Prostate gland (tissue), 2 donors: Measurements from ENCODE around the gene CCR5. TPM values are rescaled to one million over a fixed set of nuclear protein-coding genes. Genes with fewer than 3 reads are reported as not detected.

Experiments used
- DNase-seq: peaks from one replicate; pipeline ENCODE4 v3.0.0-alpha.2; 2019; ENCODE audit warnings: low spot score
- H3K27ac ChIP-seq, 2 donors: fragments of 200-600 bp; sonication (generic); 2 replicates each; pipeline ENCODE4 v1.5.1; 2017 to 2019
- H3K27me3 ChIP-seq: fragments of 200-600 bp; sonication (generic); replicated peaks from 2 replicates; pipeline ENCODE4 v1.5.1; 2019; ENCODE audit not compliant: insufficient read depth
- H3K36me3 ChIP-seq, 2 donors: fragments of 200-600 bp; sonication (generic); 1 replicate in 1 of 2; 2 replicates in 1 of 2; pipeline versions ENCODE4 v1.5.1 to v1.8.1; 2017 to 2019
- H3K4me1 ChIP-seq: fragments of 200-600 bp; sonication (generic); replicated peaks from 2 replicates; pipeline ENCODE4 v1.5.1; 2019
- H3K4me3 ChIP-seq, 2 donors: fragments of 200-600 bp; sonication (generic); 2 replicates each; pipeline ENCODE4 v1.5.1; 2017 to 2019
- H3K9me3 ChIP-seq: fragments of 200-600 bp; sonication (generic); 2 replicates; pipeline ENCODE4 v1.5.1; 2017
- CTCF ChIP-seq, 4 experiments: fragments of 200-600 bp in 2 of 4; fragments of 450-650 bp in 2 of 4; sonication (generic) in 2 of 4; IDR thresholded peaks; 1 replicate in 3 of 4; 2 replicates in 1 of 4; pipeline ENCODE4 v1.5.1; 2016 to 2019; ENCODE audit warnings: antibody characterized with exemption in 4 of 4, mild to moderate bottlenecking in 2 of 4, moderate library complexity in 2 of 4
- POLR2A ChIP-seq: fragments of 450-650 bp; IDR thresholded peaks from one replicate; pipeline ENCODE4 v1.6.1; 2016; ENCODE audit warnings: antibody characterized with exemption, mild to moderate bottlenecking
- POLR2AphosphoS5 ChIP-seq: sonication (generic); formaldehyde crosslinking; IDR thresholded peaks from one replicate; pipeline ENCODE4 v1.6.1; 2017; ENCODE audit warnings: antibody characterized with exemption
- WGBS: methylation state at CpG from one replicate; pipeline ENCODE4 v1.1.5; 2018; 5-methylcytosine and 5-hydroxymethylcytosine counted together
- intact Hi-C: fragments of 100-400 bp; cut with DNase I; formaldehyde crosslinking; loops from one replicate; pipeline ENCODE4 v1.14.2; 2022
- total RNA-seq, 2 donors: library from RNA; depleted of rRNA; stranded (reverse); fragments of >200 nt; gene quantifications; one replicate each; pipeline ENCODE4 v1.1.0, GENCODE V29; 2016

The CCR5 gene
- total RNA-seq, 2 donors from 2014 or later, result 0.55 to 0.68 TPM

DNA sequence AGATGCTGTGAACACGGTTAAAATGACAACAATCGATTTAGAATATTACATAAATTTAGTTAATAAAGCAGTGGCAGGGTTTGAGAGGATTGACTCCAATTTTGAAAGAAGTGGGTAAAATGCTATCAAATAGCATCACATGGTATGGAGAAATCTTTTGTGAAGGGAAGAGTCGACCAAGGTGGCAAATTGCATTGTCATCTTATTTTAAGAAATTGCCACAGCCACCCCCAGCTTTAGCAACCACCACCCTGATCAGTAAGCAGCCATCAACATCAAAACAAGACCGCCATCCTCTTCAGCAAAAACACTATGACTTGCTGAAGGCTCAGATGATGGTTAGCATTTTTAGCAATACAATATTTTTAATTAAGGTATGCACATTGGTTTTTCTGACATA lies 5.7 kb upstream of the CCR5 start:
- TF ChIP-seq CTCF (IDR thresholded peaks at IDR 0.05), result no peak
- TF ChIP-seq POLR2AphosphoS5, result no peak
- TF ChIP-seq POLR2A, result no peak
- Histone ChIP-seq H3K4me3 (no peak overlapping the region), H3K4me1 (no peaks in the 10 kb centered on the region), H3K27ac (no peak overlapping the region), H3K27me3 (no peaks in the 10 kb centered on the region), H3K9me3 (no peaks in the 10 kb centered on the region), H3K36me3 (no peaks in the 10 kb centered on the region)
- DNase-seq, result no peak
- 91% methylated on average over 4 of the region's 4 CpGs for WGBS
- intact Hi-C loops, result no loop called here

DNA sequence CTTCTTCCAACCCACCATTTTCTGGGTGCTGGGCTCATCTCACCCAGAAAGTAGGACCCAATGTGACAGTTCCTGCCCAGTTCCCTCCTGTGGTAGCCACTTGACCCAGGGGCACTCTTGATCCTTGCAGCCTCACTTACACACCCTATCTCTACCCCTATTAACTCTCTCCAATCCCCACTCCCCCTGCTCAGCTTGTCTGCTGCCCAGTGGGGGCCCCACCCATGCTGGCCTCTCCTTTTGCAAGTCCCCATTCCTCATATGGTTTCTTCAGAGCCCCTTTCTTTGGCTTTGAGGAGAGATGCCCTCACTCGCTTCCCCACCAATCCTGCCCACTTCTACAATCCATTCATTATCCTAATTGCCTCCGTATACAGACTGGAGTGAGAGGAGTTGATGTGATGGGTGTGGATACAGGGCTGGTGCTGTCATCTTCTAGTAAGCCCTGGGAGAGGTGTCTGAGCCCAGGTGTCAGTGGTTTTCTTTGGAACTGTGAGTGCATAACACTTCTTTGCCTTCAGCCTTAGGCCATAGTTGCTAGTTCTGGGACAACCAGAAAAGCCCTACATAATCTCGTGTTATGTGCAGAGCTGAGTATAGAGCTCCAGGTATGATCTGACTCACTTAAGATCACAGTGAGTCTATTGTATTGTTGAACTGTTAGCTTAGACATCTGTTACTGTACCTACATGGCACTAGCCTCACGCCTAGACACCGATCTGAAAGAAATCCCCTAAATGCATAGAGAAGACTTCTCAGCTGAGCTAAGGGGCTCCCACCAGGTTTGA lies 4.8 kb upstream of the CCR5 start:
- no peak overlapping the region for H3K4me3 ChIP-seq
- H3K4me1 ChIP-seq, result no peaks in the 10 kb centered on the region
- DNase-seq, result no peak
- H3K27ac ChIP-seq, result no peak overlapping the region
- H3K9me3 ChIP-seq, result no peaks in the 10 kb centered on the region
- intact Hi-C loops, result no loop called here
- 93% methylated on average over 5 of the region's 5 CpGs for WGBS
- no peaks in the 10 kb centered on the region for H3K27me3 ChIP-seq
- TF ChIP-seq POLR2A (no peak), CTCF (IDR thresholded peaks at IDR 0.05) (no peak), POLR2AphosphoS5 (no peak)
- no peaks in the 10 kb centered on the region for H3K36me3 ChIP-seq

DNA sequence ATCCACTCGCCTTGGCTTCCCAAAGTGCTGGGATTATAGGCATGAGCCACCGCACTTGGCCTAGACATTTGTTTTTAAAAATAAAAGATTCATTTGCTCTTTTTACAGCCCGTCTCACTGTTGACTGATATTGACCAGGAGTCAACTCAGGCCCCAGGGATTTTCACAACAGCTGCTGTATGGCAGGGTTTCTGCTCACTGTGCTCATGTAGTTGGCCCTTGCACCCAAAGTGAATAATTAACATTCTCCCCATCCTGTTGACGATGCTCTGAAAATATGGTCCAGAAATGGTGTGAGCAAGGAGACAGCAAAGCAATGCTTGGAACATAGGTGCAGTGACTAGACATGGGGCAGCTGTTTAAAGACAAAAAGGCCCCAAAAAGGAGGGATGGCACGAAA lies 2.9 kb upstream of the CCR5 start:
- H3K9me3 ChIP-seq, result no peaks in the 10 kb centered on the region
- WGBS, result 95% methylated on average over 5 of the region's 5 CpGs
- intact Hi-C loops, result no loop called here
- TF ChIP-seq POLR2AphosphoS5 (no peak), CTCF (IDR thresholded peaks at IDR 0.05) (no peak), POLR2A (no peak)
- no peak overlapping the region for H3K27ac ChIP-seq
- H3K36me3 ChIP-seq, result no peaks in the 10 kb centered on the region
- no peaks in the 10 kb centered on the region for H3K4me1 ChIP-seq
- no peak overlapping the region for H3K4me3 ChIP-seq
- H3K27me3 ChIP-seq, result no peaks in the 10 kb centered on the region
- no peak for DNase-seq

DNA sequence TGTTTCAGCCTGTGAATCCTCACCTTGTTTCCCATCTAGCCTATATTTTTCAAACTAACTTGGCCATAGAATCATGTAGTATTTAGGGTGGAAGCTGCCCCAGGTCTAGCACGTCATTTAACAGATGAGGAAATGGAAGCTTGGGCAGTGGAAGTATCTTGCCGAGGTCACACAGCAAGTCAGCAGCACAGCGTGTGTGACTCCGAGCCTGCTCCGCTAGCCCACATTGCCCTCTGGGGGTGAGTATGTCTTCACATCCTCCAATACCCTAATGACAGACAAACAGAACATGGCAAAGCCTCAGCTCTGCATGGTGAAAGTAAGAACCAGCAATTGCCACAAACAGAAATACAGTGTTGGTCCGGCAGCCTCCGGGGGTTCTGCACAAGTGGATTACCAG lies 2.2 kb upstream of the CCR5 start:
- intact Hi-C loops, result no loop called here
- no peak overlapping the region for H3K4me3 ChIP-seq
- DNase-seq, result no peak
- WGBS, result 80% methylated on average over 7 of the region's 7 CpGs
- no peak overlapping the region for H3K27ac ChIP-seq
- H3K36me3 ChIP-seq, result no peaks in the 10 kb centered on the region
- H3K9me3 ChIP-seq, result no peaks in the 10 kb centered on the region
- H3K27me3 ChIP-seq, result no peaks in the 10 kb centered on the region
- TF ChIP-seq CTCF (IDR thresholded peaks at IDR 0.05), result peak in 2 of 4 experiments; percentile 15 to 23
- no peak for TF ChIP-seq POLR2A
- H3K4me1 ChIP-seq, result no peaks in the 10 kb centered on the region

- WGBS, result 80% methylated on average over 4 of the region's 4 CpGs
- TF ChIP-seq CTCF (IDR thresholded peaks at IDR 0.05) (no peak), POLR2AphosphoS5 (no peak), POLR2A (no peak)
- no peak for DNase-seq
- intact Hi-C loops, result no loop called here
- Histone ChIP-seq H3K9me3 (no peaks in the 10 kb centered on the region), H3K27ac (no peak overlapping the region), H3K27me3 (no peaks in the 10 kb centered on the region), H3K4me1 (no peaks in the 10 kb centered on the region), H3K36me3 (no peaks in the 10 kb centered on the region), H3K4me3 (no peak overlapping the region)
Observed at GRCh38 chr3:46369151-46369550, 1.6 kb upstream of the CCR5 start.
